HepG2 (cell line): Measurements from ENCODE around the gene PANK2. TPM values are rescaled to one million over a fixed set of nuclear protein-coding genes. Genes with fewer than 3 reads are reported as not detected.

Source experiments
- ARNT ChIP-seq: fragments of 450-650 bp; IDR thresholded peaks from 2 replicates; pipeline ENCODE4 v1.6.1; 2017
- BCL6 ChIP-seq: IDR thresholded peaks from 2 replicates; pipeline ENCODE4 v1.6.1; 2016; ENCODE audit warnings: missing genetic modification reagents, missing compliant biosample characterization
- DNMT1 ChIP-seq: sonication (generic); formaldehyde crosslinking; IDR thresholded peaks from 2 replicates; pipeline ENCODE4 v1.5.1; 2020; ENCODE audit warnings: mild to moderate bottlenecking, missing genetic modification reagents
- DNMT3B ChIP-seq: conservative IDR thresholded peaks from 2 replicates; pipeline ENCODE4 v1.6.1; 2016; ENCODE audit warnings: missing biosample characterization, control low read depth
- ERF ChIP-seq: IDR thresholded peaks from 2 replicates; pipeline ENCODE4 v1.6.1; 2018; ENCODE audit warnings: missing biosample characterization, missing genetic modification reagents
- HOXA5 ChIP-seq: sonication (generic); formaldehyde crosslinking; IDR thresholded peaks from 2 replicates; pipeline ENCODE4 v1.4.0; 2020; ENCODE audit warnings: missing genetic modification reagents
- NAIF1 ChIP-seq: sonication (generic); formaldehyde crosslinking; IDR thresholded peaks from 2 replicates; pipeline ENCODE4 v1.5.0; 2020; ENCODE audit warnings: mild to moderate bottlenecking, missing genetic modification reagents, borderline replicate concordance
- NFATC3 ChIP-seq: sonication (generic); formaldehyde crosslinking; IDR thresholded peaks from 2 replicates; pipeline ENCODE4 v1.5.1; 2020; ENCODE audit warnings: mild to moderate bottlenecking, missing genetic modification reagents
- PTBP1 ChIP-seq: fragments of 200-400 bp; formaldehyde crosslinking; IDR thresholded peaks from 2 replicates; pipeline ENCODE4 v1.6.1; 2018; ENCODE audit warnings: low read length, low read depth; ENCODE audit not compliant: poor library complexity, severe bottlenecking
- RAD51 ChIP-seq: fragments of 450-650 bp; IDR thresholded peaks from 2 replicates; pipeline ENCODE4 v1.6.1; 2016; ENCODE audit warnings: borderline replicate concordance
- RFX1 ChIP-seq: fragments of 450-650 bp; IDR thresholded peaks from 2 replicates; pipeline ENCODE4 v1.6.1; 2017
- SETDB1 ChIP-seq: sonication (generic); formaldehyde crosslinking; IDR thresholded peaks from 2 replicates; pipeline ENCODE4 v1.5.1; 2020; ENCODE audit warnings: missing genetic modification reagents, mild to moderate bottlenecking, borderline replicate concordance
- SNAPC2 ChIP-seq: sonication (generic); formaldehyde crosslinking; IDR thresholded peaks from 2 replicates; pipeline ENCODE4 v1.8.1; 2022; ENCODE audit warnings: mild to moderate bottlenecking, missing genetic modification reagents
- ZNF510 ChIP-seq: sonication (generic); formaldehyde crosslinking; IDR thresholded peaks from 2 replicates; pipeline ENCODE4 v1.4.0; 2020; ENCODE audit warnings: low read depth, mild to moderate bottlenecking, missing genetic modification reagents
- ZSCAN22 ChIP-seq: sonication (generic); formaldehyde crosslinking; IDR thresholded peaks from 2 replicates; pipeline ENCODE4 v1.4.0; 2020; ENCODE audit warnings: mild to moderate bottlenecking, missing genetic modification reagents
- polyA plus RNA-seq, 8 experiments: library from polyadenylated mRNA; depleted of rRNA in 3 of 8; stranded (reverse) in 7 of 8; unstranded in 1 of 8; fragments of >200 nt; fragmentation: Illumina TruSeq in 4 of 8; extraction: Trizol in 4 of 8; gene quantifications; 2 replicates each; pipeline versions ENCODE4 v1.2.1 to v1.2.3, GENCODE V29; 2011 to 2016; ENCODE audit warnings: low read depth in 4 of 8, missing spikeins in 1 of 8, mixed read lengths in 1 of 8; ENCODE audit not compliant: insufficient read depth in 1 of 8
- total RNA-seq, 5 experiments: library from RNA; depleted of rRNA; stranded (reverse); fragments of >200 nt; fragmentation: Illumina TruSeq; extraction: Trizol; gene quantifications; 2 replicates each; pipeline ENCODE4 v1.2.3, GENCODE V29; 2016; ENCODE audit warnings: low read depth in 1 of 5
- TF ChIP-seq, protein P1 (sequence below): sonication (generic); formaldehyde crosslinking; IDR thresholded peaks from 2 replicates; pipeline ENCODE4 v1.4.0; 2020; ENCODE audit warnings: missing genetic modification reagents, mild to moderate bottlenecking, borderline replicate concordance
- TF ChIP-seq, protein P2 (sequence below): sonication (generic); formaldehyde crosslinking; IDR thresholded peaks from 2 replicates; pipeline ENCODE4 v1.5.1; 2020; ENCODE audit warnings: mild to moderate bottlenecking, missing genetic modification reagents
- TF ChIP-seq, protein P3 (sequence below): sonication (generic); formaldehyde crosslinking; IDR thresholded peaks from 2 replicates; pipeline ENCODE4 v1.8.1; 2023; ENCODE audit warnings: missing genetic modification reagents, mild to moderate bottlenecking, borderline replicate concordance

The PANK2 gene
- total and polyA plus RNA-seq, 2 of the 13 experiments (the other 11 are each of a cell fraction or from before 2014, with no cell fraction given): 39.2 to 123 TPM

DNA sequence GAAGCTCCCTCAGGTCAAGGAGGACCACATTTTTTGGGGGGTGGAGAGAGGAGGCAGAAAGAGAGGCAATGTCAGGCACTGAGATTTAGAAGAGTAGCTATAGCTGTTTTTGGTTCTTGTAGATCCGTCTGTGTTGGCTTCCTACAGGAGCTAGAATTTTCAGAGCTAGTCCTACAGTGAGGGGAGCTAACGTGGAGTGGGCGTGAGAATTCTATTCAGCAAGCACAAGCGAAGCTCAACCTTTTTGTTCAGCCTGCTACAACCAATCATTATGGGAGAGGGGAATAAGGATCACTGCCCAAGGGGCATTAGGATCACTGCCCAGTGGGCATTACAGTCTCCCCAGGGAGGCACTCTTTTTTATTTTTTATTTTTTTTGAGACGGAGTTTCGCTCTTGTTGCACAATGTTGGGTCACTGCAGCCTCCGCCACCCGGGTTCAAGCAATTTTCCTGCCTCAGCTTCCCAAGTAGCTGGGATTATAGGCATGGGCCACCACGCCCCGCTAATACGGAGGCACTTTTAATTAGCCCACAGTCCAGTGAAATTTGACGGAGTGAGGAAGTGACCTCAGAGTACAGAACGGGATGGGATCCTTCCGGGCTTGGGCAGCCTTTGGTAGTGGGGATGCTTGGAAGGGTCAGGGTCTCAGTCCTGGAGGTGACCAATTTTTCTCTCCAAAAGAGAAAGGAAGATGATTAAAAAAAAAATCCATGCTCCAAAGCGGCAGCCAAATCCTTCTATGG is 1.1 kb upstream of the PANK2 start (continued):
- TF ChIP-seq, protein P1, sequence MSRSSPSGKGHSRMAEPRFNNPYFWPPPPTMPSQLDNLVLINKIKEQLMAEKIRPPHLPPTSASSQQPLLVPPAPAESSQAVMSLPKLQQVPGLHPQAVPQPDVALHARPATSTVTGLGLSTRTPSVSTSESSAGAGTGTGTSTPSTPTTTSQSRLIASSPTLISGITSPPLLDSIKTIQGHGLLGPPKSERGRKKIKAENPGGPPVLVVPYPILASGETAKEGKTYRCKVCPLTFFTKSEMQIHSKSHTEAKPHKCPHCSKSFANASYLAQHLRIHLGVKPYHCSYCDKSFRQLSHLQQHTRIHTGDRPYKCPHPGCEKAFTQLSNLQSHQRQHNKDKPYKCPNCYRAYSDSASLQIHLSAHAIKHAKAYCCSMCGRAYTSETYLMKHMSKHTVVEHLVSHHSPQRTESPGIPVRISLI (CRISPR knock-in tag): no peak
- TF ChIP-seq ZSCAN22 (CRISPR knock-in tag): no peak
- TF ChIP-seq DNMT3B (CRISPR knock-in tag): no peak
- no peak for TF ChIP-seq PTBP1
- no peak; the same call in 1 of the 2 replicates for TF ChIP-seq SNAPC2 (CRISPR knock-in tag)
- TF ChIP-seq SETDB1 (CRISPR knock-in tag): 0 out of 2 replicates have a peak, but pooled peaks have one; percentile 14
- TF ChIP-seq, protein P2, sequence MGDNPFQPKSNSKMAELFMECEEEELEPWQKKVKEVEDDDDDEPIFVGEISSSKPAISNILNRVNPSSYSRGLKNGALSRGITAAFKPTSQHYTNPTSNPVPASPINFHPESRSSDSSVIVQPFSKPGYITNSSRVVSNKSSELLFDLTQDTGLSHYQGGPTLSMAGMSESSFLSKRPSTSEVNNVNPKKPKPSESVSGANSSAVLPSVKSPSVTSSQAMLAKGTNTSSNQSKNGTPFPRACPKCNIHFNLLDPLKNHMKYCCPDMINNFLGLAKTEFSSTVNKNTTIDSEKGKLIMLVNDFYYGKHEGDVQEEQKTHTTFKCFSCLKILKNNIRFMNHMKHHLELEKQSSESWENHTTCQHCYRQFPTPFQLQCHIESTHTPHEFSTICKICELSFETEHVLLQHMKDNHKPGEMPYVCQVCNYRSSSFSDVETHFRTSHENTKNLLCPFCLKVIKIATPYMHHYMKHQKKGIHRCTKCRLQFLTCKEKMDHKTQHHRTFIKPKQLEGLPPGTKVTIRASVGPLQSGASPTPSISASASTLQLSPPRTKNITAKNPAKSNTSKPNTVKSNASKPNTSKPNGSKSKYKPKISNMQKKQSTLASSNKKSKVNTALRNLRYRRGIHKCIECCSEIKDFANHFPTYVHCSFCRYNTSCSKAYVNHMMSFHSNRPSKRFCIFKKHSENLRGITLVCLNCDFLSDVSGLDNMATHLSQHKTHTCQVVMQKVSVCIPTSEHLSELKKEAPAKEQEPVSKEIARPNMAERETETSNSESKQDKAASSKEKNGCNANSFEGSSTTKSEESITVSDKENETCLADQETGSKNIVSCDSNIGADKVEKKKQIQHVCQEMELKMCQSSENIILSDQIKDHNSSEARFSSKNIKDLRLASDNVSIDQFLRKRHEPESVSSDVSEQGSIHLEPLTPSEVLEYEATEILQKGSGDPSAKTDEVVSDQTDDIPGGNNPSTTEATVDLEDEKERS (CRISPR knock-in tag): 0 out of 2 replicates have a peak, but pooled peaks have one; percentile 17
- TF ChIP-seq HOXA5 (CRISPR knock-in tag): no peak
- 0 out of 2 replicates have a peak, but pooled peaks have one; percentile 20 for TF ChIP-seq NFATC3 (CRISPR knock-in tag)
- TF ChIP-seq ARNT: no peak
- no peak for TF ChIP-seq ZNF510
- TF ChIP-seq ERF (CRISPR knock-in tag): no peak
- TF ChIP-seq DNMT1 (CRISPR knock-in tag): no peak
- 0 out of 2 replicates have a peak, but pooled peaks have one; percentile 3 for TF ChIP-seq NAIF1
- no peak for TF ChIP-seq RFX1
- no peak for TF ChIP-seq RAD51
- no peak for TF ChIP-seq BCL6 (CRISPR knock-in tag)
- TF ChIP-seq, protein P3, sequence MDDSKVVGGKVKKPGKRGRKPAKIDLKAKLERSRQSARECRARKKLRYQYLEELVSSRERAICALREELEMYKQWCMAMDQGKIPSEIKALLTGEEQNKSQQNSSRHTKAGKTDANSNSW: no peak
